HG03442 (cell line): Measurements from ENCODE around the gene C1orf122.

Experiments
- ATAC-seq: cut with Tn5 transposase; IDR thresholded peaks from one replicate; pipeline ENCODE4 v1.9.1; 2021; ENCODE audit warnings: mild to moderate bottlenecking, moderate library complexity; ENCODE audit not compliant: unreplicated experiment

C1orf122 gene

GRCh38 chr1:37797750-37798345 lies 9.7 kb upstream of the C1orf122 start:
- no peak for ATAC-seq

GRCh38 chr1:37802439-37802838 lies 5.2 kb upstream of the C1orf122 start:
- no peak for ATAC-seq

- no peak for ATAC-seq
Measured at GRCh38 chr1:37807220-37807554, 403 bp upstream of the C1orf122 start.

GRCh38 chr1:37808369-37809319 lies 1.1 kb downstream of the C1orf122 start:
- ATAC-seq: peak; percentile 32

GRCh38 chr1:37809942-37810341 lies 2.4 kb downstream of the C1orf122 start:
- ATAC-seq: no peak

GRCh38 chr1:37811027-37811655 lies 3.6 kb downstream of the C1orf122 start:
- no peak for ATAC-seq

GRCh38 chr1:37813529-37814145 lies 6.0 kb downstream of the C1orf122 start:
- ATAC-seq: no peak

- no peak for ATAC-seq
Measured at GRCh38 chr1:37814252-37814651, 6.7 kb downstream of the C1orf122 start.

GRCh38 chr1:37817481-37817880 lies 9.9 kb downstream of the C1orf122 start:
- no peak for ATAC-seq

GRCh38 chr1:37821481-37821880 lies 13.9 kb downstream of the C1orf122 start:
- ATAC-seq: no peak

- ATAC-seq: no peak
Measured at GRCh38 chr1:37822906-37823815, 15.6 kb downstream of the C1orf122 start.

GRCh38 chr1:37824001-37824400 lies 16.4 kb downstream of the C1orf122 start:
- ATAC-seq: no peak

GRCh38 chr1:37825506-37825905 lies 17.9 kb downstream of the C1orf122 start:
- ATAC-seq: no peak

GRCh38 chr1:37828410-37829074 lies 21.0 kb downstream of the C1orf122 start:
- ATAC-seq: no peak

- ATAC-seq: no peak
Measured at GRCh38 chr1:37831109-37831508, 23.5 kb downstream of the C1orf122 start.

- ATAC-seq: no peak
Measured at GRCh38 chr1:37831809-37832208, 24.2 kb downstream of the C1orf122 start.

- no peak for ATAC-seq
Measured at GRCh38 chr1:37836788-37837187, 29.2 kb downstream of the C1orf122 start.

- ATAC-seq: no peak
Measured at GRCh38 chr1:37839676-37840075, 32.1 kb downstream of the C1orf122 start.

GRCh38 chr1:37840711-37841110 lies 33.1 kb downstream of the C1orf122 start:
- ATAC-seq: no peak

GRCh38 chr1:37841652-37842051 lies 34.1 kb downstream of the C1orf122 start:
- ATAC-seq: no peak
